ENCODE data around the gene HSPB8.

HSPB8 gene

DNA sequence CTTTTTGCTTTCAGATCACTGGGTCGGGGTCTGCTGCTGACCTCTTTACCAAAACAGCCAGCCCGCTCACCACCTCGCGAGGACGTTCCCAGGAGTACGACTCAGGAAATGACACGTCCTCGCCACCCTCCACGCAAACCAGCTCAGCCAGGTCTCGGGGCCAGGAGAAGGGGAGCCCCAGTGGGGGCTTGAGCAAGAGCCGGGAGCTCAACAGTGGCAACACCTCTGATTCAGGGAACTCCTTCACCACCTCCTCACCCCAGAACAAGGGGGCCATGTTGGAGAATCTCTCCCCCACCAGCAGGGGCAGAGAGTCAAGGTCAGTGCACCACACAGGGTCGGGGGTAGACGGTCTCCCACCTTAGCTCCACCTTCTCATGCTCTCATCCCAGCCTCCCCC lies 33.4 kb upstream of the HSPB8 start:
- no peak for TF ChIP-seq GABPA (IDR thresholded peaks at IDR 0.05; ENCODE audit: low read depth)
- TF ChIP-seq, protein P1, sequence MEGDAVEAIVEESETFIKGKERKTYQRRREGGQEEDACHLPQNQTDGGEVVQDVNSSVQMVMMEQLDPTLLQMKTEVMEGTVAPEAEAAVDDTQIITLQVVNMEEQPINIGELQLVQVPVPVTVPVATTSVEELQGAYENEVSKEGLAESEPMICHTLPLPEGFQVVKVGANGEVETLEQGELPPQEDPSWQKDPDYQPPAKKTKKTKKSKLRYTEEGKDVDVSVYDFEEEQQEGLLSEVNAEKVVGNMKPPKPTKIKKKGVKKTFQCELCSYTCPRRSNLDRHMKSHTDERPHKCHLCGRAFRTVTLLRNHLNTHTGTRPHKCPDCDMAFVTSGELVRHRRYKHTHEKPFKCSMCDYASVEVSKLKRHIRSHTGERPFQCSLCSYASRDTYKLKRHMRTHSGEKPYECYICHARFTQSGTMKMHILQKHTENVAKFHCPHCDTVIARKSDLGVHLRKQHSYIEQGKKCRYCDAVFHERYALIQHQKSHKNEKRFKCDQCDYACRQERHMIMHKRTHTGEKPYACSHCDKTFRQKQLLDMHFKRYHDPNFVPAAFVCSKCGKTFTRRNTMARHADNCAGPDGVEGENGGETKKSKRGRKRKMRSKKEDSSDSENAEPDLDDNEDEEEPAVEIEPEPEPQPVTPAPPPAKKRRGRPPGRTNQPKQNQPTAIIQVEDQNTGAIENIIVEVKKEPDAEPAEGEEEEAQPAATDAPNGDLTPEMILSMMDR (IDR thresholded peaks at IDR 0.05; ENCODE audit: insufficient read depth, low read length), result no peak
- Histone ChIP-seq H3K27me3 (ENCODE audit: insufficient read depth, poor library complexity, severe bottlenecking) (no peaks in the 10 kb centered on the region), H3K4me3 (replicated peaks; ENCODE audit: insufficient read depth, low read length) (no peak overlapping the region), H3K27ac (replicated peaks) (no peak overlapping the region)
- DNase-seq (ENCODE audit: low read depth in 1 of 2, low spot score in 1 of 2), result no peak

GRCh38 chr12:119147847-119148448 lies 30.8 kb upstream of the HSPB8 start:
- Histone ChIP-seq H3K27ac (replicated peaks) (no peak overlapping the region), H3K27me3 (ENCODE audit: insufficient read depth, poor library complexity, severe bottlenecking) (no peaks in the 10 kb centered on the region), H3K4me3 (replicated peaks; ENCODE audit: insufficient read depth, low read length) (no peak overlapping the region)
- TF ChIP-seq, protein P2, sequence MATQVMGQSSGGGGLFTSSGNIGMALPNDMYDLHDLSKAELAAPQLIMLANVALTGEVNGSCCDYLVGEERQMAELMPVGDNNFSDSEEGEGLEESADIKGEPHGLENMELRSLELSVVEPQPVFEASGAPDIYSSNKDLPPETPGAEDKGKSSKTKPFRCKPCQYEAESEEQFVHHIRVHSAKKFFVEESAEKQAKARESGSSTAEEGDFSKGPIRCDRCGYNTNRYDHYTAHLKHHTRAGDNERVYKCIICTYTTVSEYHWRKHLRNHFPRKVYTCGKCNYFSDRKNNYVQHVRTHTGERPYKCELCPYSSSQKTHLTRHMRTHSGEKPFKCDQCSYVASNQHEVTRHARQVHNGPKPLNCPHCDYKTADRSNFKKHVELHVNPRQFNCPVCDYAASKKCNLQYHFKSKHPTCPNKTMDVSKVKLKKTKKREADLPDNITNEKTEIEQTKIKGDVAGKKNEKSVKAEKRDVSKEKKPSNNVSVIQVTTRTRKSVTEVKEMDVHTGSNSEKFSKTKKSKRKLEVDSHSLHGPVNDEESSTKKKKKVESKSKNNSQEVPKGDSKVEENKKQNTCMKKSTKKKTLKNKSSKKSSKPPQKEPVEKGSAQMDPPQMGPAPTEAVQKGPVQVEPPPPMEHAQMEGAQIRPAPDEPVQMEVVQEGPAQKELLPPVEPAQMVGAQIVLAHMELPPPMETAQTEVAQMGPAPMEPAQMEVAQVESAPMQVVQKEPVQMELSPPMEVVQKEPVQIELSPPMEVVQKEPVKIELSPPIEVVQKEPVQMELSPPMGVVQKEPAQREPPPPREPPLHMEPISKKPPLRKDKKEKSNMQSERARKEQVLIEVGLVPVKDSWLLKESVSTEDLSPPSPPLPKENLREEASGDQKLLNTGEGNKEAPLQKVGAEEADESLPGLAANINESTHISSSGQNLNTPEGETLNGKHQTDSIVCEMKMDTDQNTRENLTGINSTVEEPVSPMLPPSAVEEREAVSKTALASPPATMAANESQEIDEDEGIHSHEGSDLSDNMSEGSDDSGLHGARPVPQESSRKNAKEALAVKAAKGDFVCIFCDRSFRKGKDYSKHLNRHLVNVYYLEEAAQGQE (IDR thresholded peaks at IDR 0.05; ENCODE audit: insufficient replicate concordance, low read depth), result no peak
- TF ChIP-seq SPI1 (IDR thresholded peaks at IDR 0.05; ENCODE audit: borderline replicate concordance, low read depth), result no peak
- no peak for TF ChIP-seq POLR2AphosphoS5 (IDR thresholded peaks at IDR 0.05; ENCODE audit: low read depth)
- TF ChIP-seq, protein P1 (IDR thresholded peaks at IDR 0.05; ENCODE audit: insufficient read depth, low read length), result no peak
- TF ChIP-seq GABPA (IDR thresholded peaks at IDR 0.05; ENCODE audit: low read depth), result no peak
- DNase-seq (ENCODE audit: low read depth in 1 of 2, low spot score in 1 of 2), result no peak

- H3K27me3 ChIP-seq (ENCODE audit: insufficient read depth, poor library complexity, severe bottlenecking), result no peaks in the 10 kb centered on the region
- DNase-seq (ENCODE audit: low read depth in 1 of 2, low spot score in 1 of 2), result no peak
Measured at GRCh38 chr12:119149270-119149669, 29.5 kb upstream of the HSPB8 start.

More at GRCh38 chr12:119149270-119149669, 29.5 kb upstream of the HSPB8 start:
- Histone ChIP-seq H3K27ac (replicated peaks) (no peak overlapping the region), H3K4me3 (replicated peaks; ENCODE audit: insufficient read depth, low read length) (no peak overlapping the region)
- TF ChIP-seq SPI1 (IDR thresholded peaks at IDR 0.05; ENCODE audit: borderline replicate concordance, low read depth), result no peak
- no peak for TF ChIP-seq GABPA (IDR thresholded peaks at IDR 0.05; ENCODE audit: low read depth)
- no peak for TF ChIP-seq POLR2AphosphoS5 (IDR thresholded peaks at IDR 0.05; ENCODE audit: low read depth)
- TF ChIP-seq, protein P2 (IDR thresholded peaks at IDR 0.05; ENCODE audit: insufficient replicate concordance, low read depth), result no peak
- TF ChIP-seq, protein P1 (IDR thresholded peaks at IDR 0.05; ENCODE audit: insufficient read depth, low read length), result no peak
